Measurements from ENCODE around the gene CACNG6.
A peak's percentile ranks its signal among the peaks of the same experiment; 100 is the strongest.
"Not testable (repeated sequence)": the region's sequence is repeated elsewhere in the genome, so short reads cannot be mapped to it uniquely, and the experiment has no call there.

The CACNG6 gene, protein sequence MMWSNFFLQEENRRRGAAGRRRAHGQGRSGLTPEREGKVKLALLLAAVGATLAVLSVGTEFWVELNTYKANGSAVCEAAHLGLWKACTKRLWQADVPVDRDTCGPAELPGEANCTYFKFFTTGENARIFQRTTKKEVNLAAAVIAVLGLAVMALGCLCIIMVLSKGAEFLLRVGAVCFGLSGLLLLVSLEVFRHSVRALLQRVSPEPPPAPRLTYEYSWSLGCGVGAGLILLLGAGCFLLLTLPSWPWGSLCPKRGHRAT

DNA sequence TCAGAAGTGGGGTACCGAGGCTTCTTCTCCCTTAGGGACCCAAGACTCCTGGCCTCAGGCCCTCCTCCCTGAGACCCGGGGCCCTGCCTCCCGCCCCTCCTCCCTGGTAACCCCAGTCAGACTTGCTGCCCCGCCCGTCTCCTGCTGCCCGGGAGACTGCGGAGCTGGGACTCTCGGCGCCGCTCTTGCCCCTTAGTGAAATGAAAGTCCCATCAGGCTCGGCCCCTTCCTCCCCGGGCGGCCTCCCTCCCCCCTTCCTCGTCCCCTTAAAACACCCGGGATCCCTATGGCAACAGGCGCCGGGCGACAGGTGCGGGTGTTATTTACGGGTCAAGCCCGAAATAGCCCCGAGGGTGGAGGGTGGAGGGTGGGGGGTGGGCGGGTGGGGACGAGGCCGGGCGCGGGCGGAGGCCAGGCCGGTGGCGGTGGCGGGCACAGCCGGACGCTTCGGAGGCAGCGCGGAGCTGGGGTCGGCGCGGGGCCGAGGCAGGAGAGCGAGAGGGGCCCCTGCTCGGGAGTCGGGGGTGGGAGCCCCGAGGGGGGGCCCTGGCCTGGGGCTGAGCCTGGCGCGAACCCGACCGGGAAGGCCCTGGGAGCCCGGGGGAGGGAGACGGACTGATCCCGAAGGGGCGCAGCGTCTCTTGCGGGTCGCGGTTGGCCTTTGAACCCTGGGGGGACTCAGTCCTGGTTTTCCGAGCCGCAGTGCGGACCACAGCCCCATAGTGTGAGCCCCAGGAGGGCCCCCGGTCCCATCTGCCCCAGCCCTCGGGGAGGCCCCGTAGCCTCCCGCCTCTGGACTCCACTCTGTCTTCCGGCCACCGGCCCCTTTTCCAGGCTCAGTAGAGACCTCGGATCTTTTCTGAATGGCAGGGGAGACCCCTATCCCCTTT is at the start of gene CACNG6:
CACNG6 (plus strand) TSS at position 414 of the 890 bp plus-strand sequence. CDS start 1,241 bp downstream, outside the sequence.
- DNase-seq (ENCODE audit: low read depth, low spot score), result peak; percentile 55

DNA sequence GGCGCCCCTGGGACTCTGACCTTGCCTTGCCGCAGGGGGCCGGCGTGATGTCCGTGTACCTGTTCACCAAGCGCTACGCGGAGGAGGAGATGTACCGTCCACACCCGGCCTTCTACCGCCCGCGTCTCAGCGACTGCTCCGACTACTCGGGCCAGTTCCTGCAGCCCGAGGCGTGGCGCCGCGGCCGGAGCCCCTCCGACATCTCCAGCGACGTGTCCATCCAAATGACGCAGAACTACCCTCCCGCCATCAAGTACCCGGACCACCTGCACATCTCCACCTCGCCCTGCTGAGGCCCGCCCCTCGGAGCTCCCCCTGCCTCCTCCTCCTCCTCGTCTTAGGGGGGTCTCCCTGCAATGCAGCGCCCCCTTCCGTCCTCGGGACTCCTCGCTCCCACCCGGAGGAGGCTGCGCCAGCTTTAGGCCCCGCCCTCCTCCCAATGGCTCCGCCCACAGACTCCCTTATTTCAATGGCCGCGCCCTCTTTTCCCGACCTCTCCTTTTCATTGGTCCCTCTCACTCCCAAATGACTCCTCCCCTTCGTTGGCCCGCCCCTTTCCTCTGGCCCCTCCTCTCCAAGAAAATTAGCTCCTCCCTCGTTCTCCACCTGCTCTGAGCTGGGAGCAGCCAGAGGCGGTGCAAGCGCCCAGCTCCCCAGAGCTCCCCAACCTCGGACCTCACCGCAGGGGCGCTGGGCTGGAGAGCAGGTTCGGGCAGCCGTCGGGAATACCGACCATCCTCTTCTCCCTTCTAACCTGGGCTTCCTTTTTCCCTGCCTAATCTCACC is 49.2 kb upstream of the CACNG6 start:
- peak; percentile 99 for DNase-seq (ENCODE audit: low read depth, low spot score)

DNA sequence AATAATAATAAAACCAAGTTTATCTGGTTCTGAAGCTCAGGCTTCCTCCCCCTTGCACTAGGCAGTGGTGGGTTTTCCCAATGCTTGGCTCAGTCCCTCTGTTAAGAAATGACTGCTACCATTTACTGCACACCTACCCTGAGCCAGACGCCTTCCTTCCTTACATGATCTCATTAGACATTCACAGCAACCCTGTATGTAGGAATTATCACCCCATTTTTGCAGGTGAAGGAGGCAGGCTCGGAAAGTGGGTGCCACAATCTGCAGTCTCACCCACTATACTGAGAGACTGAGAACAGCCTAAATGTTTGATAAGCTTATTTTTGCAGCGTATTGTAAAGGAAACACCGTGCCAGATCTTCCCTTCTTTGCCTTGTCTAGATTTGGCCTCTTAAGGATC is 47.0 kb upstream of the CACNG6 start:
- DNase-seq (ENCODE audit: low read depth, low spot score), result no peak

DNA sequence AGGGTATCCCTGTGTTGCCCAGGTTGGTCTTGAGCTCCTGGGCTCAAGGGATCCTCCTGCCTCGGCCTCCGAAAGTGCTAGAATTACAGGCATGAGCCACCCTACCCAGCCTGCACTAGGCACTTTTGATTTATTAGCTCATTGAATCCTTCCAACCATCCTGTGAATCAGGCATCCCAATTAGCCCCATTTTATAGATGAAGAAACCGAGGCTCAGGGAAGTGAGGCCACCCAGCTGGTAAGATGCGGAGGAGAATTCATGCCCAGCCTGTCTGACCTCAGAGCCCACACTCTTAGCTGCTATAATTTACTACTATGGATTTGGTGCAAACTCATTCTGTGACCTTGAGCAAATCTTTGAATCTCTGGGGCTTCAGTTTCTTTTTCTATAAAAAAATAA is 46.5 kb upstream of the CACNG6 start:
- DNase-seq (ENCODE audit: low read depth, low spot score), result no peak

DNA sequence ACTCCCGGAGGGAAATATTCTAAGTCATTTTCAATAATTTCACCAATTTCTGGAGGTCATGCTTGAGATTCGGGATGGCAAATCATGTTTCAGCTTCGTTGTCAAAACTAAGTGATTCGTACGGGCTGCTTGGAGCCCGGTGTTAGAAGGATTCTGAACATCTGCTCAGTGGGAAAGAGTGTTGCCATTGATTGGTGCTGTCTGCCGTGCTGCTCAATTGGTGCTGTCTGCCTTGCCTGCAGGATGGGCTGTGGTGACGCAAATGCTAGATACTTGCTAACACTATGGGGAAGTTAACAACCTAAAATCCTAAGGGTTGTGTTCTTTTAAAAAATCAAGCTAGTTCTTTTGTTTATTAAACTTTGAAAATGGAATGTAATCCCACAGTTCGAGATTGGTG is 46.0 kb upstream of the CACNG6 start:
- peak; percentile 39 for DNase-seq (ENCODE audit: low read depth, low spot score)

DNA sequence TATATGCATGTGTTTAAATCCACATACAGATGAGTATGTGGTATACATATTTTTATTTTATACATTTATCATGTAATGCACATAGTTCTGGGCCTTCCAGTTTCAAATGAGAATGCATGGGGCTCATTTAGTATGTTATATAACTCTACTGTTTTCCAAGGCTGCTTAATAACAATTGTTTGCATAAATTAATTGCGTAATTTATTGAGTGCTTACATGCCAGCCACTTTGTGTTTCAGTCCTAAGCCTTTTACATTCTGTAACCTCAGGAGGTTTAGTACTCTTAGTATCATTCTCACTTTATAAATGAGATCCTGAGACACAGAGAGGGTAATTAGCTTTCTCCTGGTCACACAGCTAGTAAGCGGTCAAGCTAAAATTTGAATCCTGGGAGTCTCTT is 45.4 kb upstream of the CACNG6 start:
- DNase-seq (ENCODE audit: low read depth, low spot score), result no peak

DNA sequence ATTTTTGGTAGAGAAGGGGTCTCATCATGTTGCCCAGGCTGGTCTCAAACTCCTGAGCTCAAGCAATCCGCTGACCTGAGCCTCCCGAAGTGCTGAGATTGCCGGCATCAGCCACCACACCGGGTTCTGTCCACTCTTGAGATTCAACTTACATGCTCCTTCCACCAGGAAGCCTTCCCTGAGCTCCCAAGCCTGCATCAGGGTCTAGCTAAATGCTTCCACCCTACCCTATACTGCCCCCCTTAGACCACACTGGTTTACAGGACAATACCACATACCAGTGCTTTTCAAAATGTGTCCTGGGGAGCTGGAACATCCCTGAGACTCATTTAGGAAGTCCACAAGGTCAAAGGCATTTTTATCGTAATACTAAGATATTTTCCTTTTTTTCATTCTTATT is 43.8 kb upstream of the CACNG6 start:
- DNase-seq (ENCODE audit: low read depth, low spot score), result peak; percentile 72

DNA sequence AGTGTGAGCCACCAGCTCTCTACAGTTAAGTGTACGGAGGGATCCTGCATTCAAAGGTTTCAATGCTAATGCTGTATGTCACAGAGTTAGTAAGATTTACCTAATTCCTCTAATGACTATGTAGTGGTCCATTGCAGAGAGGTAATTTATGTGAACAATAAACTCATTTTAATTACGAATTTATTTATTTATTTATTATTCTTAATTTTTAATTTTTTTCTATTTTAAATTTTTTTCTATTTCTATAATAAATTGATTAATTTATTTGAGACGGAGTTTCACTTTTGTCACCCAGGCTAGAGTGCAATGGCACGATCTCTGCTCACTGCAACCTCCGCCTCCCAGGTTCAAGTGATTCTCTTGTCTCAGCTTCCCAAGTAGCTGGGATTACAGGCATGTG is 42.8 kb upstream of the CACNG6 start:
- DNase-seq (ENCODE audit: low read depth, low spot score), result not testable (repeated sequence)

DNA sequence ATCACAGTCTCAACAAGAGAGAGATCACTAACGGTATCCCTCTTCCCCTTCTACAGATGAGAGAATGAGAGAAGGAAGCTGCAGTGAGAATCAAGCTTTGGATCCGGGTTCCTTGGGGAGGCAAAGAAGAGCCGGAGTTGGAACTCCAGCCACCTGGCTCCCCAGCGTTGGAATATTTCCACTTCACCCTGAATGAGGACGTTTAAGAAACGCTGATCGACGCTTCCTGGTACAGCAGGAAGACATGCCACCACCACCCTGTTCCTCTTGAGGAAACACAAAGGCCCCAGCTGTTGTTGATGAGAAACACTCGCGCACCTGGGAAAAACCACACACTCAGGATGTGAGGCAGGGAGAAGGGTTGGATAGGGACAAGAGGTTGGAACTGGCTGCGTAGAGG is 40.0 kb upstream of the CACNG6 start:
- no peak for DNase-seq (ENCODE audit: low read depth, low spot score)

DNA sequence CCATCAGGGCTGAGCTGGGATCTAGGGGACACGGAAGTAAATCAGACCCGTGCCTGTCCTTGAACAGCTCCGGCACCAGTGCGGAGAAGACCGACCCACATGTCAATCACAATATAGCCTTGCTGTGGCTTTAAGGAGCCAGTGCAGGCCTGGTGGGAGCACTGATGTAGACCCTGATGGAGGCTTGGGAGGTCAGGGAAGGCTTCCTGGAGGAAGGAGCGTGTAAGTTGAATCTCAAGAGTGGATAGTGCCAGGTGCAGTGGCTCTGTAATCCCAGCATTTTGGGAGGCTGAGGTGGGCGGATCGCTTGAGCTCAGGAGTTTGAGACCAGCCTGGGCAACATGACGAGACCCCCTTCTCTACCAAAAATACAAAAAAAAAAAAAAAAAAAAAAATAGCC is 39.5 kb upstream of the CACNG6 start:
- no peak for DNase-seq (ENCODE audit: low read depth, low spot score)

DNA sequence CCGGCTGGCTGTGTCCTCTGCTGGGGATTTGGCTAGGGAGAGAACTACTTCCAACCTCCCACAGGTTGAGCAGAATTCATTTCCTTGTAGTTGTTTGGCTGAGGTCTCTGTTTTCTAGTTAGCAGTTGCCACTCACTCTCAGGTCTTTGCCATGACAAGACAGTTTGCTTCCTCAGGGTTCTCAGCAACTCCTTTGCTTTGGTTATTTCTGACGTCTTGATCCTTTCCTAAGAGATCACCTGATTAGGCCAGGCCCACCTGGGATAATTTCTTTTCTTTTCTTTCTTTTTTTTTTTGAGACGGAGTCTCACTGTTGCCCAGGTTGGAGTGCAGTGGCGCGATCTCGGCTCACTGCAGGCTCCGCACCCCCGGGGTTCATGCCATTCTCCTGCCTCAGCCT is 38.1 kb upstream of the CACNG6 start:
- DNase-seq (ENCODE audit: low read depth, low spot score), result no peak

DNA sequence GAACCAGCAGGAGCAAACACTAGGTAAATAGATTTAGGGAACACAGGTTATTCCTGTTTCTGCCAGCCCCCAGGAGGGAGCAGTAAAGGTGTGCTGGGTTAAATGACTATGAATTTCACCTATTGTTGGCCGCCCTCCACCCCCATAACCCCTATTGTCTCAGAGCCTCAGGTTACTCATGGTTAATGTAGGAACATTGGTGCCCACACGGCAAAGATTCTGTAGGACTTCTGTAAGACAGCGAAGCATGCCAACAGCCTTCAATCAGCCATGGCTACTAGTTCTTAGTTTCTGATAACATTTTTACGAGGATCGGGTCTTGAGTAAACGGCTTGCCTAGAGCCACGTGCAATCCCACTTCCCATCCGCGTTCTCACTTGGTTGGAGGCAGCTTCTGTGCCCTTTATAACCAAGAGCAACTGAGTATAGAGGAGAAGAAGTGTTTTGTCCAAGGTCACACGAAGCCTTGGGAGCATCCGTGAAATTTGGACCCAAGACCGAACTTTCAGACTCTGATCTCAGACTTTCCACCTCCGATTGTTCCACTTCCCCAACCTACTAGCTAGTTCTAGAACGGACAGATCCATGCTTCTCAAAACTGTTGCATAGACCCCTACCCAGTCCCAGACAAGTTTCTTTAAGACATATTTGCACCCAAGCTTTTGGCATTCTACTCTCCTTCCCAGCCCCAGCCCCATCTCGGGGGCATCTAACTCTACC is 33.8 kb upstream of the CACNG6 start:
- peak; percentile 18 for DNase-seq (ENCODE audit: low read depth, low spot score)

DNA sequence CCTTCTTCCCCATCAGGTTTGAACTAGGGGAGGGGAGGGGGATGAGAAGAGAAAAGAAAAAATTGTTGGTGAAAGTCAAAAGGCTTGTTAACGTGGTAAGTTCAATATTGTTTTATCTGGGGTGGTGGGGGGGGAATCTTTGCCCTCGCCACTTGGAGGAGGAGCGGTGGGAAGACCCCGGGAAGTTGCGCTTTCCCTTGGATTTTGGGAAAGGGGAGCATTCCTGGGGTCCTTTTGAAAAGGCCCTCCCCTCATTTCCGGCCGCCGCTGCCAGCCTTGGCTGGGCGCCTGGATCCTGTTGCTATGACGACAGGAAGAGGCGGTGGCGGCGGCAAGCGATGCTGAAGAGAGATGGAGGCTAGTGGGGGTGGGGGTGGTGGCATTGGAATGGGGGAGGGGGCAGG is 33.3 kb upstream of the CACNG6 start:
- DNase-seq (ENCODE audit: low read depth, low spot score), result peak; percentile 22

DNA sequence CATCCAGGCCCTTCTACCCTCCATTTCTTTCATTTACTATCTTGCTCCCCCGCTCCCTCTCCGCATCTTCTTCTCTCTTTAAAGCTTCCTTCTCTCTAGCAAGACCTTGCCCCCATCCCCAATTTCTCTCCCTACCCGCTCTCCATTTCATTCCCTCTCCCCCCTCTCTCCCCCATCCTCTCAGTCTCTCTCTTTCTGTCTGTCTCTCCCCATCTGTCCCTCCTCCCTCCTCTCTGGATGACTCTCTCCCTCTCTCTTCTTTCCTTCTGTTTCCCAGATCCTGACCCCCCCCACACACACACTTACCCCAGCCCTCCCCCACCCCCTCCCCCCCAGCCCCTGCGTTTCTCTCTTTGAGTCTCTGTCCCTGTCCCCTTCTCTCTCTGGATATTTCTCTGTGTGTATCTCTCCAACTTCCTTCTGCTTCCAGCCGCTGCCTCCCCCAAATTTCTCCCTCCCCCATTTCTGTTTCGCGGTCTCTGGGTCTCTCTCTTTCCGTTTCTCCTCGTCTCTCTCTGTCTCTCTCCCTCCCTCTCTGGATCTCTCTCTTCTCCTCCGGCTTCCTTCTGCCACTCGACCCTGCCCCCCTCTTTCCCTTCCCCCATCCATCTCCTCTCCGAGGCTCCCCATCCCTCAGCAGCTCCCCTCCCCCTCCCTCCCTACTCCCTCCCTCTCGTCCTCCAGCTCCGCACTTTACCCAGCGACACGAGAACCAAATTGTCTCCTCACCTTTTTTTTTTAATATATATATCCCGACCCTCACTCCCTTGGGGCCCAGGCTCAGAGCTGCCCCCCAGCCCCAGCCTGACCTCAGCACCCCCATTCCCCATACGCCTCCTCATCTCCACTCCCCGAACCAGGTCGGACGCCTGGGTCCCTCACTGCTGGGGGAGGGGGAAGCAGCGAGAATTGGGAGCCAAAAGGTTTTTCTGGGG is 32.3 kb upstream of the CACNG6 start:
- no peak for DNase-seq (ENCODE audit: low read depth, low spot score)

DNA sequence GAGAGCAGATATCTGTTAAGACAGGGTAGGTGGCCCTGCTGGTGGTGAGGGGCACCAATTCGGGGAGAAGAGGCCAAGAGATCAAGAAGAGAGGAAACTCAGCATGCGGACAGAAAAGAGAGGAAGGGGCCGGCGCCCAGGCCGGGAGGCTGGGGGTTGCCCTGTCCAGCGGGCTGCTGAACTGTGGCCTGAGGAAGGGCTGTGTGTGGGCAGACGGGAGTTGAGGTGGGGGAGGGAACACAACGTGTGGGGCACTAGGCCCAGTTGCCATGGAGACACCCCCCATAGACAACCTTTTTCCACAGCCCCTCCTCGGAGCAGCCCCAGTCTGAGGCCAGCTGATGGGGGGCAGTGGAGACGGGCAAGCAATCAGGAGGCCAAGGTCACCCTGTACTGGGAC is 31.2 kb upstream of the CACNG6 start:
- no peak for DNase-seq (ENCODE audit: low read depth, low spot score)

DNA sequence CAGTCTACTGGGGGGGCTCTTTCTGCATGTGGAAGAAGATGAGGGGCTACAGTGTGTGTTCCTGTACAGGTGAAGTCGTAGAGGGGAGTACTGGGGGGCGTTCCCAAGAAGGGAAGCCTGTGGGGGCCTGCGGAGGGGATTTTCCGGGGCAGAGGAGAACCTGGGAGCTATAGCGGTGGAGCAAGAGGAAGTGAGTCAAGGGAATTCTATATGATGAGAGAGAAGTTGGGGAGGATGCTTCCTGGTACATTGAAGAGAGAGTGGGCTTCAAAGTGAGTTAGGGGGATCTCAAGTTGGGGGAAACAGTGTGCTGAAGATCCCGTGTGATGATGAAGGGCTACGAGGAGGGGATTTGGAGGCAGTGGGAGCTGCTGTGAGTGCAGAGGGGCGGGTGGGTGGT is 30.6 kb upstream of the CACNG6 start:
- DNase-seq (ENCODE audit: low read depth, low spot score), result no peak

DNA sequence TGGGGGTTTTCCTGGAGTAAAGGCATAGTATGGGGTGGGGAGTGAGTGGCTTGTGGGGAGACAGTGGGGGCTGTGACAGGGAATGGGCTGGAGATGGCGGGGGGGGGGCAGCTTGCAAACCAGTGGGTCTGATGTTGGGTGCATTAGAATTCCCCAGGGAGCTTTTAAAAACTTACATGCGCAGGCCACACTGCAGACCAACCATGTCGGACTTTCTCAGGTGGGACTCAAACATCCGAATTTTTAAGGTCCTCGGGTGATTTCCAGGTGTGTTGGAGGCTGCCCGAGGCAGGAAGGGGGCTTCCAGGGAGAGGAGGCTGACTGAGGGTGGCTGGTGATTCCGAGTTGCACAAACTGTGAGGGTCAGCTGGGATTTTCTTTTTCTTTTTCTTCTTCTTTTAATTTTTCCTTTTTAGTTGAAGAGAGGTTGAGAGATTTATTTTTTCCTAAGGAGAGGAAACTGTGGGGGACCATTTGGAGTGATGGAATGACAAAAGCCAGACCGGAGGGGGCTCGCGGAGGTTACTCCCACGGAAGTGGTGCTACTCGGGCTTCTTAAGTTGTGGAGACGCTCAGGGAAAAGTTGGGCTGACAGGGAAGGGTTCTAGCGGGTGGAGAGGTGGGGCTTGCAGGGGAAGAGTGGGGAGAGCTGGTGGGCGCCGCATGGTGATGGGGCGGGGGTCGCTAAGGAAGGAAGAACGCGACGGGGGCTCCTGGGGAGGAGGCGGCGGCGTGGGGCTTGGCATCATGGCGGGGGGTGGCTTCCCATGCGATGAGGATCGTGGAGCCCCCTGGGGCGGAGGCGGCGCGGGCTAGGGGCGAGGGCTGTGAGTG is 29.7 kb upstream of the CACNG6 start:
- DNase-seq (ENCODE audit: low read depth, low spot score), result no peak

DNA sequence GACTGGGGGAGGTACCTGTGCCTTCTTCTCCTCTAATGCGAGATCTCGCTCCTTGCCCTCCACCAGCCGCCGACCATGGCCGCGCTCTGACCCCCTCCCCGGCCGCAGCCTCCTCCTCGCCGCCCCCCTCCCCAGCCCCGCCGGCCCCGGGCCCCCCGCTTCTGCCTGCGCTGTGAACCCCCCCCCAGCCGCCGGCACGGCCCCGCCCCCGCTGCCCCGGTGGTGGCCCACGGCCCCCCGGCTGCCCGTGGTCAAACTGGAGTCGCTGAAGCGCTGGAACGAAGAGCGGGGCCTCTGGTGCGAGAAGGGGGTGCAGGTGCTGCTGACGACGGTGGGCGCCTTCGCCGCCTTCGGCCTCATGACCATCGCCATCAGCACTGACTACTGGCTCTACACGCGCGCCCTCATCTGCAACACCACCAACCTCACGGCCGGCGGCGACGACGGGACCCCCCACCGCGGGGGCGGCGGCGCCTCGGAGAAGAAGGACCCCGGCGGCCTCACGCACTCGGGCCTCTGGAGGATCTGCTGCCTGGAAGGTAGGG is 28.5 kb upstream of the CACNG6 start, which contains the start of gene CACNG8:
CACNG8 (plus strand) TSS at position 51 of the 545 bp plus-strand sequence.
- no peak for DNase-seq (ENCODE audit: low read depth, low spot score)

DNA sequence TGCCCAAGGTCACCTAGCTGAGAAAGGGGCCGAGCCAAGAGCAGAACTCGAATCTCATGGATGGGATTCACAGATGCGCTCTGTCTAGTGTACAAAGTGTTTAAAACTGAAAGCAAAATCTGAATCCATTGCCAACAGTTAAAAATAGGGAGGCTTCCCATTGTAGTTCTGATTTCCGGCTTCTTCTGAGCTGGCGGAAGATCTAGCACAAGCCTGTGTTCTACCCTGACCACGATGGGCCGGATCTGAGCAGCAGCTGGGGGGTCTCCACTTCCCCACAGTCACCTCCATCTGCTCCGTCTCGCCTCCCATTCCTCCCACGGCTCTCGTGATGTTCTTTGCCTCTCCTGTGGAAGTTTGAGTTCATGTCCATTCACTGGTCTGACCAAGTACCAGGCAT is 26.3 kb upstream of the CACNG6 start:
- DNase-seq (ENCODE audit: low read depth, low spot score), result no peak
